WTC11 (cell line): ENCODE measurements around the gene VIT.

ENCODE experiments used
- AFF4 ChIP-seq: sonication (generic); formaldehyde crosslinking; IDR thresholded peaks from 2 replicates; pipeline ENCODE4 v1.8.1; 2023; ENCODE audit warnings: mild to moderate bottlenecking, missing genetic modification reagents, borderline replicate concordance
- ATF6 ChIP-seq: sonication (generic); formaldehyde crosslinking; IDR thresholded peaks from 2 replicates; pipeline ENCODE4 v1.8.1; 2023; ENCODE audit warnings: mild to moderate bottlenecking, missing genetic modification reagents
- CREM ChIP-seq: sonication (generic); formaldehyde crosslinking; IDR thresholded peaks from 2 replicates; pipeline ENCODE4 v1.8.1; 2022; ENCODE audit warnings: mild to moderate bottlenecking, missing genetic modification reagents, moderate library complexity
- CTCF ChIP-seq: fragments of 200-600 bp; IDR thresholded peaks from 2 replicates; pipeline ENCODE4 v1.8.0; 2022; ENCODE audit warnings: antibody characterized with exemption
- E2F5 ChIP-seq: sonication (generic); formaldehyde crosslinking; IDR thresholded peaks from 2 replicates; pipeline ENCODE4 v1.8.1; 2022; ENCODE audit warnings: mild to moderate bottlenecking, moderate library complexity, missing genetic modification reagents
- JUN ChIP-seq: sonication (generic); formaldehyde crosslinking; IDR thresholded peaks from 2 replicates; pipeline ENCODE4 v1.8.0; 2023; ENCODE audit warnings: mild to moderate bottlenecking, missing genetic modification reagents
- MAX ChIP-seq: sonication (generic); formaldehyde crosslinking; IDR thresholded peaks from 2 replicates; pipeline ENCODE4 v1.8.0; 2022; ENCODE audit warnings: mild to moderate bottlenecking, missing genetic modification reagents
- NR1H2 ChIP-seq: sonication (generic); formaldehyde crosslinking; IDR thresholded peaks from 2 replicates; pipeline ENCODE4 v1.9.0; 2021; ENCODE audit warnings: mild to moderate bottlenecking, moderate library complexity, missing genetic modification reagents
- ZNF138 ChIP-seq: sonication (generic); formaldehyde crosslinking; conservative IDR thresholded peaks from 2 replicates; pipeline ENCODE4 v1.8.1; 2022; ENCODE audit warnings: mild to moderate bottlenecking, moderate library complexity, missing genetic modification reagents
- ZNF263 ChIP-seq: sonication (generic); formaldehyde crosslinking; IDR thresholded peaks from 2 replicates; pipeline ENCODE4 v1.8.1; 2022; ENCODE audit warnings: low read depth, mild to moderate bottlenecking, moderate library complexity, missing genetic modification reagents
- ZNF512 ChIP-seq: sonication (generic); formaldehyde crosslinking; IDR thresholded peaks from 2 replicates; pipeline ENCODE4 v1.8.1; 2022; ENCODE audit warnings: missing genetic modification reagents, borderline replicate concordance

- TF ChIP-seq E2F5, result no peak
- TF ChIP-seq JUN (CRISPR knock-in tag), result no peak
- TF ChIP-seq ZNF138 (CRISPR knock-in tag), result no peak
- no peak for TF ChIP-seq ZNF263 (CRISPR knock-in tag)
- no peak for TF ChIP-seq CREM (CRISPR knock-in tag)
- no peak for TF ChIP-seq CTCF
- no peak for TF ChIP-seq NR1H2 (CRISPR knock-in tag)
- no peak for TF ChIP-seq MAX
- TF ChIP-seq ZNF512 (CRISPR knock-in tag), result no peak
- TF ChIP-seq ATF6, result no peak
- no peak for TF ChIP-seq AFF4 (CRISPR knock-in tag)
Observed at GRCh38 chr2:36707050-36707449, 10.5 kb downstream of the VIT start.
